ENCODE measurements around the gene ERC1. TPM values are rescaled to one million over a fixed set of nuclear protein-coding genes. Genes with fewer than 3 reads are reported as not detected.

ERC1 gene
- total and polyA plus RNA-seq, 7 donors: 4.0 to 35.6 (median 29.4) TPM

- intact Hi-C loops (cut with DNase I): no loop called here
- TF ChIP-seq CTCF (IDR thresholded peaks at IDR 0.05): no peak
- H3K4me1 ChIP-seq: no peaks in the 10 kb centered on the region
These were observed 427.1 kb downstream of the ERC1 start for GRCh38 chr12:1418144-1418543.

DNA sequence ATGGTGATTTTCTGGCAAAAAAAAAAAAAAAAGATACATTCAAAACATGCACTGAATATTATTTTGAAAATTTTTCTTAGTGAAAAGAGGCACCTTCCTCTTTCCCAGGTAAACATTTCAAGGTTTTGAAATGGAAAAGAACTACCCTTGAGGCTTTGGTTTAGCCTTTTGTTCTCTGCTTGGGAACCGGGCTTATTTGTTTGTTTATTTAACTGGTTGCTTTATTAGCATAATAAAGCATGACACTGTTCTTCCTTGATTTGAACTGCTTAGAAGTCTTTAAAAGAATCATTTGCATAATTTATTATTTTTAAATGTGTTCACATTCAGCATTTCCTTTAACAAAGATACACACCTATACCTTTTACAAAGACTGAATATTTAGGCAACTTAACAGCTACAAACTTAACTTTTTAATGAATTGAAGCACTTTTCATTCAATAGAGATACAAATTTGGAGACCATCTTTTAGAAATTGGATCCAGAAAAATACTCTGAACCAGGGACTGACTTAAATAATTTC lies 428.9 kb downstream of the ERC1 start:
- peaks cover 11% of the 10 kb centered on the region for H3K9me3 ChIP-seq
- DNase-seq: no peak
- no peak for ATAC-seq
- H3K4me3 ChIP-seq: no peak overlapping the region
- H3K27me3 ChIP-seq (ENCODE audit: insufficient read depth in 3 of 3, low read length in 2 of 3): no peaks in the 10 kb centered on the region
- H3K36me3 ChIP-seq (ENCODE audit: insufficient read depth in 1 of 2, low read depth in 1 of 2): no peaks in the 10 kb centered on the region
- intact Hi-C loops (cut with DNase I): no loop called here
- H3K27ac ChIP-seq: no peak overlapping the region
- no peak for TF ChIP-seq CTCF (IDR thresholded peaks at IDR 0.05)
- H3K4me1 ChIP-seq: peaks cover 8% of the 10 kb centered on the region
- 65 to 82% (median 72%) methylated on average over 1 of the region's 1 CpG for WGBS, 3 donors

More at GRCh38 chr12:1418144-1418543, 427.1 kb downstream of the ERC1 start:
- H3K27ac ChIP-seq: no peak overlapping the region
- 43 to 57% (median 53%) methylated on average over 2 of the region's 2 CpGs for WGBS, 3 donors
- no peaks in the 10 kb centered on the region for H3K27me3 ChIP-seq (ENCODE audit: insufficient read depth in 3 of 3, low read length in 2 of 3)
- no peaks in the 10 kb centered on the region for H3K36me3 ChIP-seq (ENCODE audit: insufficient read depth in 1 of 2, low read depth in 1 of 2)
- no peak for DNase-seq
- no peak for ATAC-seq
- H3K4me3 ChIP-seq: no peak overlapping the region
- peaks cover 11% of the 10 kb centered on the region for H3K9me3 ChIP-seq

- Histone ChIP-seq H3K9me3 (peaks cover 11% of the 10 kb centered on the region), H3K27ac (no peak overlapping the region), H3K27me3 (ENCODE audit: insufficient read depth in 3 of 3, low read length in 2 of 3) (no peaks in the 10 kb centered on the region), H3K36me3 (ENCODE audit: insufficient read depth in 1 of 2, low read depth in 1 of 2) (no peaks in the 10 kb centered on the region), H3K4me1 (peaks cover 8% of the 10 kb centered on the region), H3K4me3 (no peak overlapping the region)
- DNase-seq (no peak), ATAC-seq (no peak)
- intact Hi-C loops (cut with DNase I): no loop called here
- TF ChIP-seq CTCF (IDR thresholded peaks at IDR 0.05): no peak
- 96 to 98% (median 98%) methylated on average over 11 of the region's 11 CpGs for WGBS, 3 donors
These were observed 430.2 kb downstream of the ERC1 start for GRCh38 chr12:1421091-1421846.

GRCh38 chr12:1422604-1423315 lies 431.7 kb downstream of the ERC1 start:
- intact Hi-C loops (cut with DNase I): no loop called here
- WGBS, 3 donors: 90 to 93% (median 92%) methylated on average over 4 of the region's 4 CpGs
- ATAC-seq: no peak

More at GRCh38 chr12:1422604-1423315, 431.7 kb downstream of the ERC1 start:
- Histone ChIP-seq H3K27me3 (ENCODE audit: insufficient read depth in 3 of 3, low read length in 2 of 3) (no peaks in the 10 kb centered on the region), H3K9me3 (peaks cover 11% of the 10 kb centered on the region), H3K27ac (no peak overlapping the region), H3K36me3 (ENCODE audit: insufficient read depth in 1 of 2, low read depth in 1 of 2) (no peaks in the 10 kb centered on the region), H3K4me1 (peaks cover 8% of the 10 kb centered on the region), H3K4me3 (no peak overlapping the region)
- no peak for DNase-seq
- TF ChIP-seq CTCF (IDR thresholded peaks at IDR 0.05): no peak
